ENCODE results near the gene TMEM54.

Gene TMEM54

GRCh38 chr1:32894681-32895080, 6.5 kb downstream of the TMEM54 start:
- DNase-seq (ENCODE audit: low read depth) = no peak
- H3K4me3 ChIP-seq (replicated peaks; ENCODE audit: low read depth, low read length) = no peak overlapping the region
- TF ChIP-seq, protein P1, sequence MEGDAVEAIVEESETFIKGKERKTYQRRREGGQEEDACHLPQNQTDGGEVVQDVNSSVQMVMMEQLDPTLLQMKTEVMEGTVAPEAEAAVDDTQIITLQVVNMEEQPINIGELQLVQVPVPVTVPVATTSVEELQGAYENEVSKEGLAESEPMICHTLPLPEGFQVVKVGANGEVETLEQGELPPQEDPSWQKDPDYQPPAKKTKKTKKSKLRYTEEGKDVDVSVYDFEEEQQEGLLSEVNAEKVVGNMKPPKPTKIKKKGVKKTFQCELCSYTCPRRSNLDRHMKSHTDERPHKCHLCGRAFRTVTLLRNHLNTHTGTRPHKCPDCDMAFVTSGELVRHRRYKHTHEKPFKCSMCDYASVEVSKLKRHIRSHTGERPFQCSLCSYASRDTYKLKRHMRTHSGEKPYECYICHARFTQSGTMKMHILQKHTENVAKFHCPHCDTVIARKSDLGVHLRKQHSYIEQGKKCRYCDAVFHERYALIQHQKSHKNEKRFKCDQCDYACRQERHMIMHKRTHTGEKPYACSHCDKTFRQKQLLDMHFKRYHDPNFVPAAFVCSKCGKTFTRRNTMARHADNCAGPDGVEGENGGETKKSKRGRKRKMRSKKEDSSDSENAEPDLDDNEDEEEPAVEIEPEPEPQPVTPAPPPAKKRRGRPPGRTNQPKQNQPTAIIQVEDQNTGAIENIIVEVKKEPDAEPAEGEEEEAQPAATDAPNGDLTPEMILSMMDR (IDR thresholded peaks at IDR 0.05; ENCODE audit: low read length, missing control alignments) = no peak

GRCh38 chr1:32894019-32894600, 7.1 kb downstream of the TMEM54 start:
- TF ChIP-seq, protein P1 (IDR thresholded peaks at IDR 0.05; ENCODE audit: low read length, missing control alignments) = no peak
- DNase-seq (ENCODE audit: low read depth) = no peak
- H3K4me3 ChIP-seq (replicated peaks; ENCODE audit: low read depth, low read length) = no peak overlapping the region

DNA sequence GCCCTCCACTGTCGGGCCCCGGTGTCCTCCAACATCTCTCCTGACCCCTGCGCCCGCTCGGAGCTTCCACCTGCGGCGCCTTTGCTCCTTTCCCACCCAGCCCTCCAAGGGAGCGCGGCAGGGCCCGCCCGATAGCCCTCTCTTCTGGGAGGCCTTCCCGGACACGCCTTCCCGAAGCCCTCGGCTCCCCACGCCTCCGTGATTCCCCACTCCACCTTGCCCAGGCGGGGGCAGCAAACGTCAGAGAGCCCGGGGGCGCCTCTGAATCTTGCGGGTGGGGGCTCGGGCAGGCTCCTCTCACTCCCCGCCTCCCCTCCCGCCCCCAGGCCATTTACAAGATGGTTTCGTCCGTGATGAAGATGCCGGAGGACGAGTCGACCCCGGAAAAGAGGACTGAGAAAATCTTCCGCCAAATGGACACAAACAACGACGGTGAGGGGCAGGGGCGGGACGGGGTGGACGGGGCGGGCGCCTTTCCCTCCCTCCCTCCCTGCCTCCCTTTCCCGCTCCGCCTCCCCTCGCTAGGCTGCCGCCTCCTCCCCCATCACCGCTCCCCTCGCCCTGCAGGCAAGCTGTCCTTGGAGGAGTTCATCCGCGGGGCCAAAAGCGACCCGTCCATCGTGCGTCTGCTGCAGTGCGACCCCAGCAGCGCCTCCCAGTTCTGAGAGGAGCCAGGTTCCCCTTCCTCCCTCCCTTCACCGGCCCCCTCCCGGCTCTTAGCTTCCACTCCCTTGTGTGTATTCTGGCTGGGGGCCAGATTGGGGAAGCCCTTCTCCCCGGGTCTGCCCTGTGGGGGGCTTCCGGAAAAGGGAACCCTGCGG, 7.8 kb downstream of the TMEM54 start:
- peak overlapping the region; percentile 51 for H3K4me3 ChIP-seq (replicated peaks; ENCODE audit: low read depth, low read length)
- peak; percentile 18 for DNase-seq (ENCODE audit: low read depth)
- TF ChIP-seq, protein P1 (IDR thresholded peaks at IDR 0.05; ENCODE audit: low read length, missing control alignments) = no peak

DNA sequence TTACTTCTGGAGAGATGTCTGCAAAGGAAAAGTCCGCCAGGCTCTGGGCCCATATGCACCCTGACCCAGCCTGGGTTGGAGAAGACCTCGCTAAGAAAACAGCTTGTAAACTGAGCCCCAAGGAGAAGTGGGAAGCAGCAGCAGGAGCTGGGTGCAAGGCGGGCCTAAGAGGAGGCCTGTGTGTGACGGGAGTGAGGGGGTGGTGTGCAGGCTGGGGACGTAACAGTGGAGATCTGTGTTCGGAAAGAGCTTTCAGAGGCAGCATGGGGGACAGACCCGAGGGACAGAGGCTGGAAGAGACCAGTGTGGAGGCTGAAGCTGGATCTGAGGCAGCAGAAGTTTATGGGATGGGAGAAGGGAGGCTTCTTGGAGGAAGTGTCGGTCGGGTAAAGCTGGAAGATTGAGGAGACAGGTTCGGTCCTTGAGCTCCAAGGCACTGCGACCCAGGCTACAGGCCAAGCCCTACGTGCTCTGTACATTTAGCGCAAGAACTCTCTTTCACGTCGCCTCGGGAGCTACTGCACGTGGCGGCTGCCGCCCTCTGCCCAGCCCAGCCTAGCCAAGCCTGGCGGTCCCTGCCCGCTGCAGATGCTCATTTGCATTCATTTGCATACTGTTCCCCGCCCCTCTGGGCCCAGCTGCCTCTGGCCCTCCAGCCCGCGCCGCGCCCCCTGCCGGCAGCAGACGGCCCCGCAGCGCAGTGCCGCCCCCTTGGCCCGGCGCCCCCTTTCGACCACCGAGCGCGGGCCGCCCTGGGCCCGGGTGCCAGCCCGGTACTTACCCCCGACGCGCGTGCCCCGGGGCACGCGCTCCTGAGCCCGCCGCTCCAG, 8.6 kb downstream of the TMEM54 start:
- peak; percentile 23 for DNase-seq (ENCODE audit: low read depth)
- TF ChIP-seq, protein P1 (IDR thresholded peaks at IDR 0.05; ENCODE audit: low read length, missing control alignments) = peak; percentile 6
- H3K4me3 ChIP-seq (replicated peaks; ENCODE audit: low read depth, low read length) = peak overlapping the region; percentile 51

DNA sequence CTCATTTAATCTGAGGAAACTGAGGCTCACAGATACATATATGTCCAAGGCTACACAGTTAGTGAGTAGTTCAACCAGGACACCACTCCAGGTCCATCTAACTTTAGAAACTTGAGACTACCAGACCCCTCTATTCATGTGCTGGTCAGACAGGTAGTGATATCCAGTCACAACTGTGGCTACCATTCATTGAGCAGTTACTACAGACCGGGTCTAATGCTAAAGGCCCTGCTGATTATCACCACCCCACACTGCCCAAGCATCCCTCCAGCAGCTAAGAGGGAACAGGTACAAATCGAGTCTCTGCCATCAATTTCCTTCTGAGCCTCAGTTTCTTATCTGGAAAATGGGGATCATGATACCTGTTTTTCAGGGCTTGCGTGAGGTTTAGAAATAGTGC, 9.6 kb downstream of the TMEM54 start:
- no peak for DNase-seq (ENCODE audit: low read depth)
- H3K4me3 ChIP-seq (replicated peaks; ENCODE audit: low read depth, low read length) = no peak overlapping the region
- TF ChIP-seq, protein P1 (IDR thresholded peaks at IDR 0.05; ENCODE audit: low read length, missing control alignments) = no peak

DNA sequence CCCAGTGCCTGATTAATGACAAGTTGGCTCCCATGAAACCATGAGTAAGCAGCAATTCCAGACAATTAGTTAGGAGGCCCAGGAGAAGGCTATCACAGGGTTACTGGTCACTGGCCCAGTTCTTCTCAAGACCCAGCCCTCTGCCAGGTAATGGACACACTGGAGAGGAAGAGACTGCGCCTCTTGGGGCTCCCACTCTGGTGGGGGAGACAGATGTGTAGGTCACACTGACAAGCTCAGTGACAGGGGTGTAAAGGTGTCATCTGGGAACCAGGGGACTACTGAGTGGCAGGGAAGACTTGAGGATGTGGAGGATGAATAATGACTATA, 10.0 kb downstream of the TMEM54 start:
- TF ChIP-seq, protein P1 (IDR thresholded peaks at IDR 0.05; ENCODE audit: low read length, missing control alignments) = no peak
- DNase-seq (ENCODE audit: low read depth) = no peak
- H3K4me3 ChIP-seq (replicated peaks; ENCODE audit: low read depth, low read length) = no peak overlapping the region
